CD14-positive monocyte (primary cell): ENCODE data around the gene RERE. TPM values are rescaled to one million over a fixed set of nuclear protein-coding genes. Genes with fewer than 3 reads are reported as not detected.

Experiments used
- DNase-seq, 3 donors: peaks; one replicate each; pipeline ENCODE4 v3.0.0-alpha.2; 2011 to 2022
- H2AFZ ChIP-seq: 2 replicates; pipeline ENCODE4 v1.6.0; 2012; ENCODE audit warnings: mild to moderate bottlenecking, low read depth, low read length, inconsistent platforms; ENCODE audit not compliant: insufficient read depth, poor library complexity, severe bottlenecking
- H3K27ac ChIP-seq, 2 donors: 1 replicate in 1 of 2; 2 replicates in 1 of 2; pipeline ENCODE4 v1.5.1; 2012 to 2013; ENCODE audit warnings: low read length in 2 of 2, control low read depth in 1 of 2, inconsistent platforms in 1 of 2, low read depth in 1 of 2, mild to moderate bottlenecking in 1 of 2
- H3K27me3 ChIP-seq, 2 donors: one replicate each; pipeline versions ENCODE4 v1.6.0 to v1.6.1; 2011 to 2013; ENCODE audit warnings: low read length in 2 of 2; ENCODE audit not compliant: control insufficient read depth in 2 of 2, insufficient read depth in 2 of 2
- H3K36me3 ChIP-seq, 2 donors: replicated peaks in 1 of 2; 1 replicate in 1 of 2; 2 replicates in 1 of 2; pipeline versions ENCODE4 v1.5.1 to v1.6.1; 2012 to 2013; ENCODE audit warnings: low read length in 2 of 2, control low read depth in 1 of 2, inconsistent platforms in 1 of 2, mild to moderate bottlenecking in 1 of 2; ENCODE audit not compliant: insufficient read depth in 2 of 2, control insufficient read depth in 1 of 2
- H3K4me1 ChIP-seq, 2 donors: 1 replicate in 1 of 2; 2 replicates in 1 of 2; pipeline versions ENCODE4 v1.5.1 to v1.6.1; 2012 to 2013; ENCODE audit warnings: low read length in 2 of 2, control low read depth in 1 of 2, inconsistent platforms in 1 of 2, mild to moderate bottlenecking in 1 of 2, moderate library complexity in 1 of 2; ENCODE audit not compliant: insufficient read depth in 2 of 2, control insufficient read depth in 1 of 2
- H3K4me2 ChIP-seq: replicated peaks from 2 replicates; pipeline ENCODE3; 2012; ENCODE audit warnings: low read length, moderate library complexity, mild to moderate bottlenecking; ENCODE audit not compliant: poor library complexity, severe bottlenecking; ENCODE audit errors: extremely low read depth
- H3K4me3 ChIP-seq, 3 experiments: fragments of 200-600 bp in 1 of 3; sonication (generic) in 1 of 3; replicated peaks in 1 of 3; 1 replicate in 2 of 3; 2 replicates in 1 of 3; pipeline ENCODE4 v1.5.1; 2011 to 2013; ENCODE audit warnings: low read length in 3 of 3, mild to moderate bottlenecking in 3 of 3, control low read depth in 2 of 3, low read depth in 2 of 3, inconsistent platforms in 1 of 3, moderate library complexity in 1 of 3
- H3K79me2 ChIP-seq: 2 replicates; pipeline ENCODE4 v1.6.0; 2012; ENCODE audit warnings: mild to moderate bottlenecking, control low read depth, inconsistent platforms, low read length, moderate library complexity; ENCODE audit not compliant: insufficient read depth
- H3K9ac ChIP-seq: 2 replicates; pipeline ENCODE4 v1.6.0; 2017; ENCODE audit warnings: low read length, mild to moderate bottlenecking; ENCODE audit not compliant: insufficient read depth, poor library complexity, severe bottlenecking
- H3K9me3 ChIP-seq, 2 donors: replicated peaks in 1 of 2; 1 replicate in 1 of 2; 2 replicates in 1 of 2; pipeline versions ENCODE4 v1.5.1 to v1.6.1; 2012 to 2013; ENCODE audit warnings: low read length in 2 of 2, control low read depth in 1 of 2; ENCODE audit not compliant: control insufficient read depth in 1 of 2, insufficient read depth in 1 of 2
- H4K20me1 ChIP-seq: 2 replicates; pipeline ENCODE4 v1.6.0; 2012; ENCODE audit warnings: mild to moderate bottlenecking, low read length, control low read depth, moderate library complexity; ENCODE audit not compliant: insufficient read depth
- H3K27ac Mint-ChIP-seq, 7 donors: one replicate each; pipeline ENCODE4 v1.8.0; 2020; ENCODE audit warnings: mild to moderate bottlenecking in 7 of 7, mixed read lengths in 7 of 7, moderate library complexity in 6 of 7, inconsistent platforms in 2 of 7
- H3K27me3 Mint-ChIP-seq, 3 donors: one replicate each; pipeline ENCODE4 v1.8.0; 2021 to 2022; ENCODE audit warnings: low read depth in 3 of 3, mild to moderate bottlenecking in 3 of 3, mixed read lengths in 3 of 3, moderate library complexity in 3 of 3, inconsistent platforms in 1 of 3
- H3K36me3 Mint-ChIP-seq, 2 donors: one replicate each; pipeline ENCODE4 v1.8.0; 2020; ENCODE audit warnings: mixed read lengths in 2 of 2, inconsistent platforms in 1 of 2, mild to moderate bottlenecking in 1 of 2
- H3K4me1 Mint-ChIP-seq: one replicate; pipeline ENCODE4 v1.8.0; 2020; ENCODE audit warnings: mild to moderate bottlenecking, mixed read lengths
- H3K4me3 Mint-ChIP-seq, 2 donors: one replicate each; pipeline ENCODE4 v1.8.0; 2020; ENCODE audit warnings: mild to moderate bottlenecking in 2 of 2, mixed read lengths in 2 of 2, moderate library complexity in 1 of 2
- H3K9me3 Mint-ChIP-seq, 7 donors: one replicate each; pipeline ENCODE4 v1.8.0; 2020 to 2022; ENCODE audit warnings: mixed read lengths in 7 of 7, mild to moderate bottlenecking in 6 of 7, moderate library complexity in 6 of 7, inconsistent platforms in 2 of 7
- CTCF ChIP-seq: fragments of 200-600 bp; IDR thresholded peaks from one replicate; pipeline ENCODE4 v1.8.0; 2022; ENCODE audit warnings: antibody characterized with exemption, mild to moderate bottlenecking
- WGBS: methylation state at CpG from one replicate; pipeline ENCODE4 v1.1.5; 2013; ENCODE audit warnings: missing lambda C conversion rate; ENCODE audit not compliant: insufficient coverage; 5-methylcytosine and 5-hydroxymethylcytosine counted together
- intact Hi-C, 2 donors: fragments of 100-400 bp; cut with micrococcal nuclease; formaldehyde crosslinking; loops; one replicate each; pipeline versions ENCODE4 v1.15.0 to v1.15.1; 2023
- polyA plus RNA-seq, 3 donors: library from polyadenylated mRNA; depleted of rRNA in 1 of 3; unstranded in 2 of 3; stranded (reverse) in 1 of 3; fragments of 300-500 nt in 2 of 3; fragments of >200 nt in 1 of 3; fragmentation: Illumina TruSeq in 2 of 3; gene quantifications; 1 replicate in 2 of 3; 2 replicates in 1 of 3; pipeline ENCODE4 v1.2.3, GENCODE V29; 2012 to 2021

RERE gene
- polyA plus RNA-seq, 3 donors = 1.2 to 19.4 (median 3.8) TPM

DNA sequence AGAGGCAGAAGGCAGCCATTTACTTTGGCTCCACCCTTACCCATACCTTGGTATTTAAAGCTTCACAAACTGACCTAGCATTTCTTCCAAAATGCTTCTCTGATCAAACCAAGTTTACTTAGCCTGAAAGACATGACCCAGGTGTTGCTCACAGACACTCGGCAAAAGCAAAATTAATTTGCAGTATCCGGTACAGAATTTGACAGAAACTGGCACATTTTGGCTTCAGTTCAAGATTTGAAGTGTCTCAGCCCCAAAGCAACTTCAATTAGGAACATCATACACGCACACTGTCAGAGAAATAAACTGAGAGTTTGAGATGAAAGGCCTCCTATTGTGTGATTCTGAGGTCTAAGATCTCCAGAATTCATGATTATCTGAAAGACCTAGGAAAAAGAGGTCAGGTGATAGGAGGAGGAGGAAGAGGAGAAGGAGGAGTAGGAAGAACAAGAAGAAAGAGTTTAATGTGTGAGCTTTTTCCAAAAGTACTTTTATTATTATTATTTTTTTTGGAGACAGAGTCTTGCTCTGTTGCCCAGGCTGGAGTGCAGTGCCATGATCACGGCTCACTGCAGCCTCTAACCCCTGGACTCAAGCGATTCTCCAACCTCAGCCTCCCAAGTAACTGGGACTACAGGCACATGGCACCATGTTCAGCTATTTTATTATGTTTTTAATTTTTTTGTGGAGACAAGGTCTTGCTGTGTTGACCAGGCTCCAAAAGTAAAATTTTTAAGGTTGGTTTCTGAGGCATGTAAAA lies 355.9 kb downstream of the RERE start:
- peaks cover 28 to 33% of the 10 kb centered on the region in 2 donors for H3K4me1 ChIP-seq
- peaks cover 51% of the 10 kb centered on the region for H3K4me1 Mint-ChIP-seq
- H3K27ac Mint-ChIP-seq = no peak overlapping the region
- no peaks in the 10 kb centered on the region for H3K9me3 ChIP-seq
- no peak for DNase-seq
- no peak overlapping the region for H3K9ac ChIP-seq
- H3K79me2 ChIP-seq = no peaks in the 10 kb centered on the region
- H3K27me3 Mint-ChIP-seq = peaks cover 0 to 2% (median 0%) of the 10 kb centered on the region in 3 donors
- no peaks in the 10 kb centered on the region for H3K9me3 Mint-ChIP-seq
- H3K36me3 ChIP-seq = peaks cover 4 to 22% of the 10 kb centered on the region in 2 donors
- H2AFZ ChIP-seq = no peak overlapping the region
- 63% methylated on average over 2 of the region's 5 CpGs for WGBS
- no peak overlapping the region for H3K4me2 ChIP-seq
- intact Hi-C loops = no loop called here
- H3K4me3 Mint-ChIP-seq = no peak overlapping the region
- no peaks in the 10 kb centered on the region for H3K27me3 ChIP-seq
- H4K20me1 ChIP-seq = peaks cover 5% of the 10 kb centered on the region
- H3K27ac ChIP-seq = no peak overlapping the region
- TF ChIP-seq CTCF = no peak
- H3K4me3 ChIP-seq = no peak overlapping the region
- H3K36me3 Mint-ChIP-seq = peaks cover 25 to 34% of the 10 kb centered on the region in 2 donors

- peaks cover 28 to 33% of the 10 kb centered on the region in 2 donors for H3K4me1 ChIP-seq
- no peaks in the 10 kb centered on the region for H3K9me3 Mint-ChIP-seq
- peaks cover 24 to 33% of the 10 kb centered on the region in 2 donors for H3K36me3 Mint-ChIP-seq
- no peaks in the 10 kb centered on the region for H3K79me2 ChIP-seq
- 100% methylated on average over 3 of the region's 5 CpGs for whole genome bisulfite sequencing
- H3K4me3 Mint-ChIP-seq = no peak overlapping the region
- peaks cover 49% of the 10 kb centered on the region for H3K4me1 Mint-ChIP-seq
- H3K27ac Mint-ChIP-seq = no peak overlapping the region
- H3K9ac ChIP-seq = no peak overlapping the region
- intact Hi-C loops = no loop called here
- H3K4me3 ChIP-seq = no peak overlapping the region
- no peak overlapping the region for H3K4me2 ChIP-seq
- H2AFZ ChIP-seq = no peak overlapping the region
- H3K27me3 ChIP-seq = no peaks in the 10 kb centered on the region
- H4K20me1 ChIP-seq = peaks cover 5% of the 10 kb centered on the region
- H3K27ac ChIP-seq = no peak overlapping the region
- H3K27me3 Mint-ChIP-seq = peaks cover 0 to 2% (median 0%) of the 10 kb centered on the region in 3 donors
- H3K36me3 ChIP-seq = peaks cover 4 to 23% of the 10 kb centered on the region in 2 donors
- no peaks in the 10 kb centered on the region for H3K9me3 ChIP-seq
- no peak for DNase-seq
- no peak for TF ChIP-seq CTCF
Measured at GRCh38 chr1:8460784-8461183, 356.7 kb downstream of the RERE start.
